Stimulated activated CD8-positive, alpha-beta memory T cell treated with anti-CD3 and anti-CD28 coated beads, Interleukin-2, amount 100 ng/mL, for 48 hours (primary cell): ENCODE data around the gene BRD2.

Experiments used
- DNase-seq, 2 donors: peaks; one replicate each; pipeline ENCODE4 v3.0.0-alpha.2; 2020; ENCODE audit warnings: low read depth in 2 of 2

BRD2 gene

GRCh38 chr6:33029328-33030184 lies 61.2 kb downstream of the BRD2 start:
- no peak for DNase-seq

GRCh38 chr6:33030245-33030644 lies 61.9 kb downstream of the BRD2 start:
- DNase-seq = no peak
